Activated T-helper 1 cell treated with anti-CD3 and anti-CD28 coated beads, Interleukin-2, amount 50 U/mL, for 16 hours (primary cell): ENCODE data around the gene TEX48.

Source experiments
- DNase-seq, 2 donors: peaks; one replicate each; pipeline ENCODE4 v3.0.0-alpha.2; 2020; ENCODE audit warnings: low read depth in 1 of 2, low spot score in 1 of 2

Gene TEX48

GRCh38 chr9:114624677-114625076 is 57.3 kb downstream of the TEX48 start:
- no peak for DNase-seq

GRCh38 chr9:114621975-114622609 is 59.9 kb downstream of the TEX48 start:
- no peak for DNase-seq

GRCh38 chr9:114621561-114621960 is 60.4 kb downstream of the TEX48 start:
- no peak for DNase-seq

- no peak for DNase-seq
Measured at GRCh38 chr9:114619191-114619761, 62.7 kb downstream of the TEX48 start.

GRCh38 chr9:114616684-114617520 is 65.1 kb downstream of the TEX48 start:
- no peak for DNase-seq
